WERI-Rb-1 (cell line): Measurements from ENCODE around the gene LAMB2.

Experiments used
- DNase-seq: peaks from one replicate; pipeline ENCODE4 v3.0.0-alpha.2; 2020
- H3K27ac ChIP-seq: fragments of 250-450 bp; sonication (Bioruptor Pico); 2 replicates; pipeline ENCODE4 v1.5.1; 2020; ENCODE audit warnings: mild to moderate bottlenecking, moderate library complexity
- H3K27me3 ChIP-seq: fragments of 250-450 bp; sonication (Bioruptor Pico); 2 replicates; pipeline ENCODE4 v1.5.1; 2021; ENCODE audit warnings: mild to moderate bottlenecking, low read depth, moderate library complexity; ENCODE audit not compliant: insufficient read depth, severe bottlenecking
- H3K36me3 ChIP-seq: fragments of 250-450 bp; sonication (Bioruptor Pico); 2 replicates; pipeline ENCODE4 v1.5.1; 2020; ENCODE audit warnings: mild to moderate bottlenecking, moderate library complexity
- H3K4me3 ChIP-seq: 2 replicates; pipeline ENCODE4 v1.5.1; 2011; ENCODE audit warnings: low read depth, mild to moderate bottlenecking, control low read depth, low read length
- H3K9me3 ChIP-seq: fragments of 250-450 bp; sonication (Bioruptor Pico); 2 replicates; pipeline ENCODE4 v1.5.1; 2021; ENCODE audit warnings: mild to moderate bottlenecking, moderate library complexity; ENCODE audit not compliant: severe bottlenecking
- TF ChIP-seq, protein P1 (sequence below): IDR thresholded peaks from 2 replicates; pipeline ENCODE4 v1.5.1; 2011; ENCODE audit warnings: low read depth, mild to moderate bottlenecking, control low read depth, inconsistent platforms, low read length

LAMB2 gene

DNA sequence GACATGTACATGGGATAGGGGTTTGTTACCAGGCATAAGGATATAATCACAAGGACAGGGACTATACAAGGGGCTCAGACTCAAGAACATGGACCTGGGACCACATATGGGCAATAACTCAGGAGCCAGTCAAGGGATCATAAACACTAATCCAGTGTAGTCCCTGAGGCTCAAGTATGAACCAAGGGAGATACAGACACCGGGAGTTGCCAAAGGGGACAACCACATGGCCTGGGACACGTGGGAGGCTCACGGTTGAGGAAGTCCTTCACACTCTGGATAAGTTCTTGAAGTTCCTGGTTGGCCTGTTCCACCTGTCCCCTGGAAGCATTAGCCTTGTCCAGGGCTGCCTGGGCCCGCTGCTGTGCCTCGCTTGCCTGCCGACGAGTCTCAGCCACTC is 10.4 kb downstream of the LAMB2 start:
- no peak overlapping the region for H3K27ac ChIP-seq
- TF ChIP-seq, protein P1, sequence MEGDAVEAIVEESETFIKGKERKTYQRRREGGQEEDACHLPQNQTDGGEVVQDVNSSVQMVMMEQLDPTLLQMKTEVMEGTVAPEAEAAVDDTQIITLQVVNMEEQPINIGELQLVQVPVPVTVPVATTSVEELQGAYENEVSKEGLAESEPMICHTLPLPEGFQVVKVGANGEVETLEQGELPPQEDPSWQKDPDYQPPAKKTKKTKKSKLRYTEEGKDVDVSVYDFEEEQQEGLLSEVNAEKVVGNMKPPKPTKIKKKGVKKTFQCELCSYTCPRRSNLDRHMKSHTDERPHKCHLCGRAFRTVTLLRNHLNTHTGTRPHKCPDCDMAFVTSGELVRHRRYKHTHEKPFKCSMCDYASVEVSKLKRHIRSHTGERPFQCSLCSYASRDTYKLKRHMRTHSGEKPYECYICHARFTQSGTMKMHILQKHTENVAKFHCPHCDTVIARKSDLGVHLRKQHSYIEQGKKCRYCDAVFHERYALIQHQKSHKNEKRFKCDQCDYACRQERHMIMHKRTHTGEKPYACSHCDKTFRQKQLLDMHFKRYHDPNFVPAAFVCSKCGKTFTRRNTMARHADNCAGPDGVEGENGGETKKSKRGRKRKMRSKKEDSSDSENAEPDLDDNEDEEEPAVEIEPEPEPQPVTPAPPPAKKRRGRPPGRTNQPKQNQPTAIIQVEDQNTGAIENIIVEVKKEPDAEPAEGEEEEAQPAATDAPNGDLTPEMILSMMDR: no peak
- H3K4me3 ChIP-seq: no peak overlapping the region
- no peak for DNase-seq
- no peaks in the 10 kb centered on the region for H3K27me3 ChIP-seq
- H3K9me3 ChIP-seq: no peaks in the 10 kb centered on the region
- peaks cover 34% of the 10 kb centered on the region for H3K36me3 ChIP-seq

DNA sequence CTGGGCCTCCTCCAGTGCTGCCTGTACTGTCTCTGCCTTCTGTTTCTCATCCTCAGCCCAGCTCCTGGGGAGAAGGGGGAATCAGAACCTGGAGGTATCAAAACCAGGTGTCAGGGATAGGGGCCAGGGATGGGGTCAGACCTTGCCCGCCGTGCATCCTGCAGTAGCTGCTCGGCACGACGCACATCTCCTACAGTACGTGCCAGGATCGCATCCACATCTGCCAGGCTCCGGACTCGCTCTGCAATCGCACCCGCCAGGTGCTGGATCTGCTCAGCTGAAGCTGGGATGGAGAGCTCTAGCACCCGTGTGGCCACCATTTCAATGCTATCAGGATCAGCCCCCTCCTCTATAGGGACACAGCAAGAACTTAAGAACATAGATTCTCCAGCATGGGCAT is 10.8 kb downstream of the LAMB2 start:
- no peak overlapping the region for H3K27ac ChIP-seq
- H3K9me3 ChIP-seq: no peaks in the 10 kb centered on the region
- no peak overlapping the region for H3K4me3 ChIP-seq
- no peak for DNase-seq
- TF ChIP-seq, protein P1: no peak
- H3K36me3 ChIP-seq: peaks cover 38% of the 10 kb centered on the region
- H3K27me3 ChIP-seq: no peaks in the 10 kb centered on the region

DNA sequence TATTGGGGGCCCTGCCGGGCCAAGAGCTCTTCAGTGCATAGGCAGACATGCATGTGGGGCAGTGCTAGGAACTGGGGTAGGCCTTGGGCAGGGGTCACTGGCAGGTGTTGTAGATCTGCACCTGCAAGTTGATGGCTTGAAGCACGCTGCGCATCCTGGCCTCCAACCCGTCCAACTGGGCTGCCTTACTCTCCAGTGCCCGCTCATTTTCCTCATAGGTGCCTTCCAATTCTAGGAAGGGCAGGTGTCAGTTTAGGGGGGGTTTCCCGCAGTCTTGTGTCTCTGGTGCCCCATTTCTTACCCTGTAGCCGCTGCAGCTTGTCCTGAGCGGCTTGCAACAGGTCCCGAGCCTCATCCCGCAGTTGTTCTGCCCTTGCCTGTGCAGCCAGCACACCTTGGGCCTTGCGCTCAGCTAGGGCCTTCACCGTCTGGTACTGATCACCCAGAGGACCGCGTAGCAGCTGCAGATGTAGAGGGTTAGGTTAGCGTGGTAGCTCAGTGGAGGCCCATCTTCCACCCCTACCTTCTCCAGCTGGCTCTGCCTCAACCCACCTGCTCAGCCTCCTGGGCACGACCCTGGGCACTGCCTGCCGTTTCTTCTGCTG is 11.6 kb downstream of the LAMB2 start:
- Histone ChIP-seq H3K27ac (peak overlapping the region; percentile 72), H3K4me3 (peak overlapping the region; percentile 67), H3K9me3 (no peaks in the 10 kb centered on the region), H3K36me3 (peaks cover 46% of the 10 kb centered on the region), H3K27me3 (no peaks in the 10 kb centered on the region)
- TF ChIP-seq, protein P1: no peak
- DNase-seq: no peak

DNA sequence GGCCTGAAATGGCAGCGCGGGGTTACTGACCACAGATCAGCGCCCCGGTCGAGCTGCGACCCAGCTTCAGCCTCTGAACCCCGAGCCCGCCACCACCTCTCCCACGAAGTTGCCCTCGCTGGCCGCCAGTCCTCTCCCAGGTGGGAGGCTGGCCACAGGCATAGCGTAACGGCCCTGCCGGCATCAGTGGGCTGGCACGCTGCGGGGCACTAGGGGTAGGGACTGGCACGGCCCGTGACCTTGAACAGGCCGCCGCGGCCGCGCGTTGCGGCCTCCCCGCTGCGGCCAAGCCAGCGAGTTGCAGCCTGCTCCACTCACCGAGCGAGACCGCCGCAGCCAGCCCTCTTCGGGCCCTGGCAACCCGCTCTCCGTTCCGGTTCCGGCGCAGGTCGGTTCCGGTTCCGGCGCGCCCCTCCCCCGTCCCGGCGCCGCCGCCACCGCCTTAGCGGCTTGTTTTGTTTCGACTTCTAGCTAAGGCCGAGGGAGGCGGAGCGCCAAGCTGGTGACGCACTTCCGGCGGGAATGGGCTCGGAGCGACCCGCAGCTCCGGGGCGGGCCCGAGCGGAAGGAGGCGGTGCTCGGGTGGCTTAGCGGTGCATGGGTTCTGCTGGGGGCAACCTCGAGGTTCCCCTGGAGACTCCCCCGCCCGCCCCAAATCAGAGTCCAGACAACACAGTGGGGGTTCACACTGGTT is 12.3 kb downstream of the LAMB2 start, which contains the start of gene USP19:
Gene USP19 (minus strand): TSS at position 386 of the 694 bp plus-strand sequence. CDS start 1,678 bp downstream, outside the sequence.
- Histone ChIP-seq H3K27ac (peak within 1 kb of the TSS; percentile 72), H3K9me3 (no peaks in the 10 kb centered on the region), H3K27me3 (no peaks in the 10 kb centered on the region), H3K36me3 (peaks cover 53% of the 10 kb centered on the region), H3K4me3 (peak within 1 kb of the TSS; percentile 67)
- peak; percentile 93 for DNase-seq
- TF ChIP-seq, protein P1: no peak

DNA sequence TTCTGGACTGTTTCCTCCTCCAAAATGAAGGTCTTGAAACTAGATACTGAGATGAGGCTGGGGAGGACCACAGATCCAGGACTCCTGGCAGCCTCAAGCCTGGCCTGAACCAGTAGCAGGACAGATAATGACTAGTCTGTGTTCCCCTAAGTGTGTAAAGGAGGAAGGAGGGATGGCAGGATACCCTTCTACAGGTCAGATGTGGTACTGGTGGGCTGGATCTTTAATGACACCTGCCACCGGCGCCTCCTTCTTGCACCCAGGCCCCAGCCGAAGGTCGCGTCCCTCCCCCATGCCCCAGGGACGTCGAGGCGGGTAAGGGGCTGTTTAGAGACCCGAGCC is 12.8 kb downstream of the LAMB2 start:
- Histone ChIP-seq H3K9me3 (no peaks in the 10 kb centered on the region), H3K4me3 (peak overlapping the region; percentile 67), H3K27me3 (no peaks in the 10 kb centered on the region), H3K36me3 (peaks cover 58% of the 10 kb centered on the region), H3K27ac (peak overlapping the region; percentile 72)
- no peak for DNase-seq
- TF ChIP-seq, protein P1: no peak

DNA sequence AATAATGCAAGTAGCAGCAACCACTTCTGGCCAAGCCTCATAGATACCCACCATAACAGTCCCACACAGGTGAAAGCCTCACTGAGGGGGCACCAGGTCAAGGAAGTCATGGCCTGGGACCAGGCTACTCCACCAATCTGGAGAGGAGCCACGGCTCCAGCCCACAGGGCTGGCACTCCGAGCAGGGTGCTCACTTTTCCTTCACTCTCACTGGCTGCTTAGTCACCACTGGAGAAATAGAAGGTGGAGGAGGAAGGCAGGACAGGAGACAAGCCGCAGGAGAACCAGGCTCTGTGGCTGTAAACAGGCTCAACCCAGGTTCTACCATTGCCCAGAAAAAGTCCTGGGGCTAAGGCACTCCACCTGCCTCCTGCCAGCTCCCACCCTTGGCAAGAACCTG is 13.4 kb downstream of the LAMB2 start:
- Histone ChIP-seq H3K36me3 (peaks cover 64% of the 10 kb centered on the region), H3K27ac (no peak overlapping the region), H3K9me3 (no peaks in the 10 kb centered on the region), H3K27me3 (no peaks in the 10 kb centered on the region), H3K4me3 (peak overlapping the region; percentile 67)
- no peak for DNase-seq
- TF ChIP-seq, protein P1: no peak
